HEK293 (cell line): ENCODE results near the gene THSD4.

Experiments
- GLI2 ChIP-seq: fragments of 450-650 bp; formaldehyde crosslinking; IDR thresholded peaks from 2 replicates; pipeline ENCODE4; 2017; ENCODE audit warnings: missing biosample characterization, missing genetic modification characterization, low read depth, borderline replicate concordance
- SP2 ChIP-seq: fragments of 450-650 bp; formaldehyde crosslinking; IDR thresholded peaks from 2 replicates; pipeline ENCODE4 v1.5.1; 2016; ENCODE audit warnings: missing biosample characterization, missing genetic modification characterization
- ZFP3 ChIP-seq: fragments of 450-650 bp; formaldehyde crosslinking; IDR thresholded peaks from 2 replicates; pipeline ENCODE4 v1.5.1; 2016; ENCODE audit warnings: low read depth, missing biosample characterization, missing genetic modification characterization
- ZNF174 ChIP-seq: fragments of 450-650 bp; formaldehyde crosslinking; IDR thresholded peaks from 2 replicates; pipeline ENCODE4 v1.5.0; 2017; ENCODE audit warnings: missing biosample characterization, mild to moderate bottlenecking, missing genetic modification characterization
- ZNF433 ChIP-seq: fragments of 450-650 bp; formaldehyde crosslinking; IDR thresholded peaks from 2 replicates; pipeline ENCODE4 v1.5.1; 2016; ENCODE audit warnings: missing biosample characterization, missing genetic modification characterization, low read depth
- ZNF658 ChIP-seq: fragments of 450-650 bp; formaldehyde crosslinking; IDR thresholded peaks from 2 replicates; pipeline ENCODE4; 2016; ENCODE audit warnings: missing biosample characterization, missing genetic modification characterization
- ZNF785 ChIP-seq: fragments of 450-650 bp; formaldehyde crosslinking; IDR thresholded peaks from 2 replicates; pipeline ENCODE4 v1.5.1; 2016; ENCODE audit warnings: missing biosample characterization, missing genetic modification characterization
- ZSCAN23 ChIP-seq: fragments of 450-650 bp; formaldehyde crosslinking; IDR thresholded peaks from 2 replicates; pipeline ENCODE4 v1.5.1; 2016; ENCODE audit warnings: missing biosample characterization, missing genetic modification characterization
- TF ChIP-seq, protein P1 (sequence below): fragments of 450-650 bp; formaldehyde crosslinking; IDR thresholded peaks from 2 replicates; pipeline ENCODE4 v1.5.1; 2016; ENCODE audit warnings: missing biosample characterization, missing genetic modification characterization
- TF ChIP-seq, protein P2 (sequence below): fragments of 450-650 bp; formaldehyde crosslinking; IDR thresholded peaks from 2 replicates; pipeline ENCODE4 v1.5.1; 2016; ENCODE audit warnings: missing biosample characterization, missing genetic modification characterization
- TF ChIP-seq, protein P3 (sequence below): fragments of 450-650 bp; formaldehyde crosslinking; IDR thresholded peaks from 2 replicates; pipeline ENCODE4 v1.5.1; 2016; ENCODE audit warnings: missing biosample characterization, missing genetic modification characterization
- TF ChIP-seq, protein P4 (sequence below): fragments of 450-650 bp; formaldehyde crosslinking; IDR thresholded peaks from 2 replicates; pipeline ENCODE4 v1.5.1; 2017; ENCODE audit warnings: missing biosample characterization, missing genetic modification characterization

DNA sequence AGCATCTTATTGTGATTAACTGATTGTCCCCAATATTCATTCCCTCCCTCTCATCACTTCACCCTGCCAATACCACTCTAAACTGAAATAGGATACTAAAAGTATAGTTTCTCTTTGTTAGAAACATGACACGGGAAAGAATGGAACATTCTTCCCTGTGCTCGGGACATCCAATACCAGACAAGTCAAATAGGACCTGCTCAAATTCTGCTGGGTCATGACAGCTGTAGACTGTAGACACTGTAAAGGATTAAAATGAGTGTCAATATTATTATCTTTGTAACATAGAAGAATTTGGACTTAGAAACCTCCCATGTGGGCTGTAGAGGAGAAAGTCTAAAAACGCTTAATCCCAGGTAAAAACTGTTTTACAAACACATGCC, 380.1 kb downstream of the THSD4 start:
- TF ChIP-seq SP2 (tag by site-specific recombination) = no peak
- TF ChIP-seq, protein P1, sequence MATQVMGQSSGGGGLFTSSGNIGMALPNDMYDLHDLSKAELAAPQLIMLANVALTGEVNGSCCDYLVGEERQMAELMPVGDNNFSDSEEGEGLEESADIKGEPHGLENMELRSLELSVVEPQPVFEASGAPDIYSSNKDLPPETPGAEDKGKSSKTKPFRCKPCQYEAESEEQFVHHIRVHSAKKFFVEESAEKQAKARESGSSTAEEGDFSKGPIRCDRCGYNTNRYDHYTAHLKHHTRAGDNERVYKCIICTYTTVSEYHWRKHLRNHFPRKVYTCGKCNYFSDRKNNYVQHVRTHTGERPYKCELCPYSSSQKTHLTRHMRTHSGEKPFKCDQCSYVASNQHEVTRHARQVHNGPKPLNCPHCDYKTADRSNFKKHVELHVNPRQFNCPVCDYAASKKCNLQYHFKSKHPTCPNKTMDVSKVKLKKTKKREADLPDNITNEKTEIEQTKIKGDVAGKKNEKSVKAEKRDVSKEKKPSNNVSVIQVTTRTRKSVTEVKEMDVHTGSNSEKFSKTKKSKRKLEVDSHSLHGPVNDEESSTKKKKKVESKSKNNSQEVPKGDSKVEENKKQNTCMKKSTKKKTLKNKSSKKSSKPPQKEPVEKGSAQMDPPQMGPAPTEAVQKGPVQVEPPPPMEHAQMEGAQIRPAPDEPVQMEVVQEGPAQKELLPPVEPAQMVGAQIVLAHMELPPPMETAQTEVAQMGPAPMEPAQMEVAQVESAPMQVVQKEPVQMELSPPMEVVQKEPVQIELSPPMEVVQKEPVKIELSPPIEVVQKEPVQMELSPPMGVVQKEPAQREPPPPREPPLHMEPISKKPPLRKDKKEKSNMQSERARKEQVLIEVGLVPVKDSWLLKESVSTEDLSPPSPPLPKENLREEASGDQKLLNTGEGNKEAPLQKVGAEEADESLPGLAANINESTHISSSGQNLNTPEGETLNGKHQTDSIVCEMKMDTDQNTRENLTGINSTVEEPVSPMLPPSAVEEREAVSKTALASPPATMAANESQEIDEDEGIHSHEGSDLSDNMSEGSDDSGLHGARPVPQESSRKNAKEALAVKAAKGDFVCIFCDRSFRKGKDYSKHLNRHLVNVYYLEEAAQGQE = no peak
- no peak for TF ChIP-seq ZFP3 (tag by site-specific recombination)
- no peak for TF ChIP-seq ZNF433
- TF ChIP-seq ZNF658 (tag by site-specific recombination) = no peak
- TF ChIP-seq, protein P2, sequence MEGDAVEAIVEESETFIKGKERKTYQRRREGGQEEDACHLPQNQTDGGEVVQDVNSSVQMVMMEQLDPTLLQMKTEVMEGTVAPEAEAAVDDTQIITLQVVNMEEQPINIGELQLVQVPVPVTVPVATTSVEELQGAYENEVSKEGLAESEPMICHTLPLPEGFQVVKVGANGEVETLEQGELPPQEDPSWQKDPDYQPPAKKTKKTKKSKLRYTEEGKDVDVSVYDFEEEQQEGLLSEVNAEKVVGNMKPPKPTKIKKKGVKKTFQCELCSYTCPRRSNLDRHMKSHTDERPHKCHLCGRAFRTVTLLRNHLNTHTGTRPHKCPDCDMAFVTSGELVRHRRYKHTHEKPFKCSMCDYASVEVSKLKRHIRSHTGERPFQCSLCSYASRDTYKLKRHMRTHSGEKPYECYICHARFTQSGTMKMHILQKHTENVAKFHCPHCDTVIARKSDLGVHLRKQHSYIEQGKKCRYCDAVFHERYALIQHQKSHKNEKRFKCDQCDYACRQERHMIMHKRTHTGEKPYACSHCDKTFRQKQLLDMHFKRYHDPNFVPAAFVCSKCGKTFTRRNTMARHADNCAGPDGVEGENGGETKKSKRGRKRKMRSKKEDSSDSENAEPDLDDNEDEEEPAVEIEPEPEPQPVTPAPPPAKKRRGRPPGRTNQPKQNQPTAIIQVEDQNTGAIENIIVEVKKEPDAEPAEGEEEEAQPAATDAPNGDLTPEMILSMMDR (tag by site-specific recombination) = no peak
- no peak for TF ChIP-seq ZNF785 (tag by site-specific recombination)
- no peak for TF ChIP-seq ZNF174 (tag by site-specific recombination)
- TF ChIP-seq GLI2 (tag by site-specific recombination) = no peak
- TF ChIP-seq, protein P3, sequence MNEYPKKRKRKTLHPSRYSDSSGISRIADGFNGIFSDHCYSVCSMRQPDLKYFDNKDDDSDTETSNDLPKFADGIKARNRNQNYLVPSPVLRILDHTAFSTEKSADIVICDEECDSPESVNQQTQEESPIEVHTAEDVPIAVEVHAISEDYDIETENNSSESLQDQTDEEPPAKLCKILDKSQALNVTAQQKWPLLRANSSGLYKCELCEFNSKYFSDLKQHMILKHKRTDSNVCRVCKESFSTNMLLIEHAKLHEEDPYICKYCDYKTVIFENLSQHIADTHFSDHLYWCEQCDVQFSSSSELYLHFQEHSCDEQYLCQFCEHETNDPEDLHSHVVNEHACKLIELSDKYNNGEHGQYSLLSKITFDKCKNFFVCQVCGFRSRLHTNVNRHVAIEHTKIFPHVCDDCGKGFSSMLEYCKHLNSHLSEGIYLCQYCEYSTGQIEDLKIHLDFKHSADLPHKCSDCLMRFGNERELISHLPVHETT (tag by site-specific recombination) = no peak
- no peak for TF ChIP-seq ZSCAN23 (tag by site-specific recombination)
- TF ChIP-seq, protein P4, sequence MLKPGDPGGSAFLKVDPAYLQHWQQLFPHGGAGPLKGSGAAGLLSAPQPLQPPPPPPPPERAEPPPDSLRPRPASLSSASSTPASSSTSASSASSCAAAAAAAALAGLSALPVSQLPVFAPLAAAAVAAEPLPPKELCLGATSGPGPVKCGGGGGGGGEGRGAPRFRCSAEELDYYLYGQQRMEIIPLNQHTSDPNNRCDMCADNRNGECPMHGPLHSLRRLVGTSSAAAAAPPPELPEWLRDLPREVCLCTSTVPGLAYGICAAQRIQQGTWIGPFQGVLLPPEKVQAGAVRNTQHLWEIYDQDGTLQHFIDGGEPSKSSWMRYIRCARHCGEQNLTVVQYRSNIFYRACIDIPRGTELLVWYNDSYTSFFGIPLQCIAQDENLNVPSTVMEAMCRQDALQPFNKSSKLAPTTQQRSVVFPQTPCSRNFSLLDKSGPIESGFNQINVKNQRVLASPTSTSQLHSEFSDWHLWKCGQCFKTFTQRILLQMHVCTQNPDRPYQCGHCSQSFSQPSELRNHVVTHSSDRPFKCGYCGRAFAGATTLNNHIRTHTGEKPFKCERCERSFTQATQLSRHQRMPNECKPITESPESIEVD = no peak
